Measurements from ENCODE around the gene PSMB8.
A peak's percentile ranks its signal among the peaks of the same experiment; 100 is the strongest.

PSMB8 gene

GRCh38 chr6:32857156-32857891 is 13.5 kb upstream of the PSMB8 start:
- no peak for DNase-seq (ENCODE audit: low read depth in 4 of 4, low spot score in 1 of 4)

DNA sequence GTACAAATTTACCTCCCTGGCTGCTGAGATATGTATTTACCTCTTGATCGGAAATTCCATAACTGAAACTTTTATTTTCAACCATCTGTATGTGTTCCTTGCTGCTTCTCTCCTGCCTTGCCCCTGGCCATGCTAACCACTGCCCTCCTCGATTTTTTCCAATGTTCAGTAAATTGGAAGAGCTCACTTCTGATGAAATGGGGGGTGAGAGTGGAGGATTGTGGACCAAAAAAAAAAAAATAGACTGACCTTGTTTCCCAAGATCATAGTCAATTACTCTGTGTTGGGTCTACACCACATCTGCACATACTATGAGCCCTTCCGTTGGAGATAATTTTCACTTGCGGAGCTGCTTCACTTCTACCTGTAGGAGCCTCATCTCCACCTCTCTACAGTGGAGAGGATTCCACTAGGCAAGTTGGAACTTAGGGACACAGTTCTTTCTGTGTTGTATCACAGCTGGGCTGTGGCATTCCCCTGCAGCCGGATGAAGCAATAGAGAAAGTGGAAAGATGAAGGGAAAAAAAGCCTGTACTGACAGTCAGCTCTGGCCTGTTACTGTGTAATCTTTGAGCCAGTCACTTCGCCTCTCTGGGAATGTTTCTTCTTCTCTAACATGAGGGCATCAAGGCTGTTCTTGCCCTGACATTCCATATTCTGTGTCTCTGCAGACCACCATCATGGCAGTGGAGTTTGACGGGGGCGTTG is 11.8 kb upstream of the PSMB8 start:
- DNase-seq (ENCODE audit: low read depth in 4 of 4, low spot score in 1 of 4): no peak

GRCh38 chr6:32854376-32855178 is 10.7 kb upstream of the PSMB8 start:
- peak in 1 of 4 experiments; percentile 48 for DNase-seq (ENCODE audit: low read depth in 4 of 4, low spot score in 1 of 4)

DNA sequence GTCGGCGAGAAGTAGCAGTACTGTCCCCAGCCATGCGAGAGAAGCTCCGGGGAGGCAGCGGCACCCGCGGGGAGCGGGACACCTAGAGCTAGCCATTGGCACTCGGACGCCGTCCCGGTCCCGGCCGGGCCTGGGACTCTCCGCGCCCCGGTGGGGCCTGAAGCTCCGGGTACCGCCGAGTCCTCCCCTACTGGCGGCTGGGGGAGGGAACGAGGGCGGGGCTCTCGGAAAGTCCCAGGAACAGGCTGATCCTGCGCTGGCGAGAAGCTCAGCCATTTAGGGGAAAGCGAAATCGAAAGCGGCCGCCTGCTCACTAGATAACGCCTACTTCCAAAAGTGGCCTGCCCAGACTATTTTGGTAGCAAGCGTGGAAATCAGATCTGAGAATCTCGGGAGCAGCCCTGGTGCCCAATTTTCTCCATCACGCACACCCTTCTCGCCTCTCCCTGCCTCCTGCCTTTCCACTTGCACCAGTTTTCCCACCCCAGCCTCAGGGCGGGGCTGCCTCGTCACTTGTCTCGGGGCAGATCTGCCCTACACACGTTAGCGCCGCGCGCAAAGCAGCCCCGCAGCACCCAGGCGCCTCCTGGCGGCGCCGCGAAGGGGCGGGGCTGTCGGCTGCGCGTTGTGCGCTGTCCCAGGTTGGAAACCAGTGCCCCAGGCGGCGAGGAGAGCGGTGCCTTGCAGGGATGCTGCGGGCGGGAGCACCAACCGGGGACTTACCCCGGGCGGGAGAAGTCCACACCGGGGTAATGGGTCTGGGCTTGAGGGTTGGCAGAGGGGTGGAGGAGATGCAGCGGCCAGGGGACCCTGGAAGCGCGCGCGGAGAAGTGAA is 9.9 kb upstream of the PSMB8 start, which contains the start of the genes PSMB9 and TAP1:
Gene PSMB9 (plus strand): TSS at position 652 of the 835 bp plus-strand sequence. CDS start 38 bp downstream, at position 690.
Gene TAP1 (minus strand): TSS at position 164 of the 835 bp plus-strand sequence. CDS start 68 bp downstream, at position 96.
- peak; percentile 88 to 95 (median 92) for DNase-seq (ENCODE audit: low read depth in 4 of 4, low spot score in 1 of 4)

DNA sequence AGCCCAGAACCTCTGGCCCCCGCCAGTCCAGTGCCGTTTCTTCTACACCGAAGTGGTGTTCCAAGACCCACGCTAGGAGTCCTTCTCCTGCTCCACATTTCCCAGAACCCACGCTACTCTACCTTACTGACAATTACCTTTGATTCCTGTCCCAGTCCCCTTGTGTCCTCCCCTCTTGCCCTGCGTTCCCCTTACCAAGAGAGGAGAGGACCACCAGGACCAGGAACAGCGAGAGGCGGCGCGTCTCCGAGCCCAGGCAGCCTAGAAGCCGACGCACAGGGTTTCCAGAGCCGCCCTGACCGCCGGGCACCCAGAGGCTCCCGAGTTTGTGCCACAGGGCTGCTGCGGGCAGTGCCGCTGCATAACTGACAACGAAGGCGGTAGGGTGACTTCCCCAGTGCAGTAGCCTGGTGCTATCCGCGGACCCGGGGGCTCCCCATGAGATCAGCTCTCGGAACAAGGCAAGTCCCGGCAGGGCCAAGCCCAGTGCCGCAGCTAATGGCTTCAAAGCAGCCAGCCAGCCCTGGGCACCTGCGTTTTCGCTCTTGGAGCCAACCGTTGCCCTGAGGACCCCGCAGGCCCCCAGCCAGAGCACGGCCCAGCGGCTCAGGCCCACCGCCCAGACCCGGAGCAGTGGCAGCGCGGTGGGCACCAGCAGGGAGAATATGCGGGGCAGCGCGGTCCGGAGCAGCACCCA is 9.1 kb upstream of the PSMB8 start:
- DNase-seq (ENCODE audit: low read depth in 4 of 4, low spot score in 1 of 4): no peak

GRCh38 chr6:32852018-32852843 is 8.4 kb upstream of the PSMB8 start:
- no peak for DNase-seq (ENCODE audit: low read depth in 4 of 4, low spot score in 1 of 4)

- DNase-seq (ENCODE audit: low read depth in 4 of 4, low spot score in 1 of 4): no peak
Observed at GRCh38 chr6:32851025-32851424, 7.2 kb upstream of the PSMB8 start.

- DNase-seq (ENCODE audit: low read depth in 4 of 4, low spot score in 1 of 4): no peak
Observed at GRCh38 chr6:32849126-32849525, 5.3 kb upstream of the PSMB8 start.

DNA sequence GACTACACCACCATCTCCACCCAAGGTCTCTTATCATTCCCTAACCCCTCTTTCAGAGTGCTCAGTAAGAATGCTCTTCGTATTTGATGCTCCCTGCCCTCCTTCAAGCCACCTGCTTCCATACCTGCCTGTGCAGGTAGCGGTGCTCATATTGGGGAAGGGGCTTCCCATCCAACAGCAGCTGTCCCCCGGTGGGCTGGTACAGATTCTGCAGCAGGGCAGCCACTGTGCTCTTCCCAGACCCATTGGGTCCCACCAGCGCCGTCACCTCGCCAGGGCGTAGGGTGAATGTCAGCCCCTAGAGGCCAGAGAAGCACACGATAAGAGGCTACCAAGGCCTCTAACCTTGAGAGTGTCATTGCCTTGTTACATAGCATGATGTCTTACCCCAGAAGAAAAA is 3.9 kb upstream of the PSMB8 start:
- no peak for DNase-seq (ENCODE audit: low read depth in 4 of 4, low spot score in 1 of 4)

DNA sequence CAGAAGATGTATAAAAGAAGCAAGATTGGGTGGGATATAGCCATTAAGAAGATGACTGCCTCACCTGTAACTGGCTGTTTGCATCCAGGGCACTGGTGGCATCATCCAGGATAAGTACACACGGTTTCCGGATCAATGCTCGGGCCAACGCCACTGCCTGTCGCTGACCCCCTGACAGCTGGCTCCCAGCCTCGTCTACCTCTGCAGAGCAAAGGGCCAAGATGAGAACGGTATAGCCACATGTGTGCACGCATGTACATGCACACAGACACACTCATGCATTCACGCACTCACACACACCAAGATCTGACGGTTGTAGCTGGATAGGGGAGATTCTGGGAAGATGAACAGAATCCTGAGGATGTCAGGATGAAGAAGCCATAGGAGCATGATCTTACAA is 3.2 kb upstream of the PSMB8 start:
- DNase-seq (ENCODE audit: low read depth in 4 of 4, low spot score in 1 of 4): no peak

- DNase-seq (ENCODE audit: low read depth in 4 of 4, low spot score in 1 of 4): no peak
Observed at GRCh38 chr6:32845384-32845884, 1.6 kb upstream of the PSMB8 start.

- DNase-seq (ENCODE audit: low read depth in 4 of 4, low spot score in 1 of 4): no peak
Observed at GRCh38 chr6:32844839-32845383, 1.1 kb upstream of the PSMB8 start.

DNA sequence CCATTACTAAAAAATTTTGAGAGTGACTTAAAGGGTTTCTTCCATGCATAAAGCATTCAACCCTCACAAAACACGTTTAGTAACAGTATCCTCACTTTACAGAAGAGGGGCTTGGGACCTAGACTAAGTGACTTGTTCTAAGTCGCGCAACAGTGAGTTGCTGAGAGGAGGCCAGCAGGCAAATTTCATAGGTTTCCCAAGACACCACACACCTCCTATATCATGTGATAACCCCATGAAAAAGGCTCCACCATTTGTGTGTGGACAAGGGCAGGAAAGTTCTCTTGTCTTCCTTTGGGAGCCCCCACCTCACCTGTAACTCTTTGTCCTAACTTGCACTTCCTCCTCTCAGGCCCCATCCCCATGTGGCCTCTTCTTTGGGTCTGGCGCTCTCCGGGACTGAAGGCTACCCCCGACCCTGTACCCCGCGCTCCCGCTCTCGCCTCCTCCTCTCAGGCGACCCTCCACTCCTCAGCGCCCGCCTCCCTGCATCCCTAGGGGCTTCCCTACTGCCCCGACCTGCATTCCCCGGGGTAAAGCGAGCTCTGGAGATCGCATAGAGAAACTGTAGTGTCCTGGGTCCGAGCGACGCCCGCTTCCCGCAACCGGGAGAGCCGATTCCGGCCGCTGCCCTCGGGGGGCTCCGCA is 392 bp downstream of the PSMB8 start:
- no peak for DNase-seq (ENCODE audit: low read depth in 4 of 4, low spot score in 1 of 4)

DNA sequence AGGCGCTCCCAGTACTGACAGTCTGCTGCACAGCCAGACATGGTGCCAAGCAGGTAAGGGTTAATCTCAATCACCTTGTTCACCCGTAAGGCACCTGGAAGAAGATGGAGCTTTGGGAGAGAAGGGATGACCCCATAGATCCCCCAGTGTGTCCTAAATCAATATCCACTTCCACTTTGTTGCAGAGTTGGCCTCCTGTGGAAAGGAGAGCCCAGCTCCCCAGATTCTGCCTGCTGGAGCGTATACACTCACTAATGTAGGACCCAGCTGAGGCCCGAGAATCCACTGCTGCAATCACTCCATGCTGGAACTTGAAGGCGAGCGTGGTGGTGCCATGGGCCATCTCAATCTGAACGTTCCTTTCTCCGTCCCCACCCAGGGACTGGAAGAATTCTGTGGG is 1.2 kb downstream of the PSMB8 start:
- no peak for DNase-seq (ENCODE audit: low read depth in 4 of 4, low spot score in 1 of 4)

GRCh38 chr6:32842021-32842650 is 1.7 kb downstream of the PSMB8 start:
- DNase-seq (ENCODE audit: low read depth in 4 of 4, low spot score in 1 of 4): no peak

- DNase-seq (ENCODE audit: low read depth in 4 of 4, low spot score in 1 of 4): no peak
Observed at GRCh38 chr6:32840604-32841246, 3.1 kb downstream of the PSMB8 start.

DNA sequence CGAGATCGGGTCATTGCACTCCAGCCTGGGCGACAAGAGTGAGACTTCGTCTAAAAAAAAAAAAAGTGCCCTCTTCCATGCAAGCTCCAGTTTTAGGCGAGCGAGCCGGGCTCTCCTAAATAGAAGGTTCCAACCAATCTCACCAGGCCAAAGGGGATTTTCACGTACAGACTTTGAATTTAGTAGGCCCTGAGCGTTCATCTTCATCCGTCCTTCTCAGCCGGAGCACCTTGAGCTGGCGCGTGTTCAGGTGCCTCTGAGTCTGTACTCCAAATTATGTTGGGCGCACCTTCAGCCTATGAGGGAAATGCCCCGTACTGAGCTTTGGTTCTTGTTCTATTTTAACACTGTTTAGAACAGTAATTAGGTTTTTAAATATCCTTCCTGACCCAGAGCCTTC is 4.5 kb downstream of the PSMB8 start:
- no peak for DNase-seq (ENCODE audit: low read depth in 4 of 4, low spot score in 1 of 4)

Data from stimulated activated CD4-positive, alpha-beta T cell treated with anti-CD3 and anti-CD28 coated beads, Interleukin-1b, Interleukin-23, amount 100 ng/mL, for 24 hours (primary cell).